Measurements from ENCODE around the gene ARHGEF28. TPM values are rescaled to one million over a fixed set of nuclear protein-coding genes. Genes with fewer than 3 reads are reported as not detected.

The ARHGEF28 gene
- total RNA-seq, 2 donors from 2014 or later = 7.6 to 8.0 TPM

- intact Hi-C loops (cut with DNase I) = no loop called here
Measured at GRCh38 chr5:73844165-73844564, 218.2 kb downstream of the ARHGEF28 start.

GRCh38 chr5:73851471-73852181 is 225.6 kb downstream of the ARHGEF28 start:
- intact Hi-C loops (cut with DNase I) = no loop called here
- H3K4me3 ChIP-seq = no peak overlapping the region
- H3K4me1 ChIP-seq = no peaks in the 10 kb centered on the region
- DNase-seq = no peak
- no peaks in the 10 kb centered on the region for H3K36me3 ChIP-seq
- H3K9ac ChIP-seq (ENCODE audit: low read depth in 2 of 2, low read length in 2 of 2) = no peak overlapping the region
- H3K27me3 ChIP-seq = no peaks in the 10 kb centered on the region
- no peaks in the 10 kb centered on the region for H3K9me3 ChIP-seq
- TF ChIP-seq CTCF (IDR thresholded peaks at IDR 0.05) = no peak
- H3K27ac ChIP-seq = no peak overlapping the region

More at GRCh38 chr5:73844165-73844564, 218.2 kb downstream of the ARHGEF28 start:
- TF ChIP-seq CTCF (IDR thresholded peaks at IDR 0.05) = no peak
- Histone ChIP-seq H3K9ac (ENCODE audit: low read depth in 2 of 2, low read length in 2 of 2) (no peak overlapping the region), H3K4me3 (no peak overlapping the region), H3K36me3 (no peaks in the 10 kb centered on the region), H3K27me3 (no peaks in the 10 kb centered on the region), H3K9me3 (no peaks in the 10 kb centered on the region), H3K27ac (no peak overlapping the region), H3K4me1 (no peaks in the 10 kb centered on the region)
- DNase-seq = no peak

- Histone ChIP-seq H3K9ac (ENCODE audit: low read depth in 2 of 2, low read length in 2 of 2) (no peak overlapping the region), H3K27ac (no peak overlapping the region), H3K27me3 (no peaks in the 10 kb centered on the region), H3K4me3 (no peak overlapping the region), H3K9me3 (no peaks in the 10 kb centered on the region), H3K36me3 (no peaks in the 10 kb centered on the region), H3K4me1 (no peaks in the 10 kb centered on the region)
- intact Hi-C loops (cut with DNase I) = no loop called here
- DNase-seq = no peak
- TF ChIP-seq CTCF (IDR thresholded peaks at IDR 0.05) = no peak
Measured at GRCh38 chr5:73853091-73853490, 227.1 kb downstream of the ARHGEF28 start.

GRCh38 chr5:73856997-73857396 is 231.0 kb downstream of the ARHGEF28 start:
- intact Hi-C loops (cut with DNase I) = no loop called here

GRCh38 chr5:73857446-73857845 is 231.4 kb downstream of the ARHGEF28 start:
- Histone ChIP-seq H3K9me3 (no peaks in the 10 kb centered on the region), H3K4me1 (no peaks in the 10 kb centered on the region), H3K36me3 (no peaks in the 10 kb centered on the region), H3K27me3 (no peaks in the 10 kb centered on the region), H3K4me3 (no peak overlapping the region), H3K9ac (ENCODE audit: low read depth in 2 of 2, low read length in 2 of 2) (no peak overlapping the region), H3K27ac (no peak overlapping the region)
- intact Hi-C loops (cut with DNase I) = no loop called here
- DNase-seq = no peak
- no peak for TF ChIP-seq CTCF (IDR thresholded peaks at IDR 0.05)

More at GRCh38 chr5:73856997-73857396, 231.0 kb downstream of the ARHGEF28 start:
- Histone ChIP-seq H3K4me3 (no peak overlapping the region), H3K9ac (ENCODE audit: low read depth in 2 of 2, low read length in 2 of 2) (no peak overlapping the region), H3K9me3 (no peaks in the 10 kb centered on the region), H3K36me3 (no peaks in the 10 kb centered on the region), H3K27me3 (no peaks in the 10 kb centered on the region), H3K4me1 (no peaks in the 10 kb centered on the region), H3K27ac (no peak overlapping the region)
- DNase-seq = no peak
- TF ChIP-seq CTCF (IDR thresholded peaks at IDR 0.05) = no peak

Data from colonic mucosa (tissue), 4 donors.